Measurements from ENCODE around the gene P2RY6.

The P2RY6 gene

DNA sequence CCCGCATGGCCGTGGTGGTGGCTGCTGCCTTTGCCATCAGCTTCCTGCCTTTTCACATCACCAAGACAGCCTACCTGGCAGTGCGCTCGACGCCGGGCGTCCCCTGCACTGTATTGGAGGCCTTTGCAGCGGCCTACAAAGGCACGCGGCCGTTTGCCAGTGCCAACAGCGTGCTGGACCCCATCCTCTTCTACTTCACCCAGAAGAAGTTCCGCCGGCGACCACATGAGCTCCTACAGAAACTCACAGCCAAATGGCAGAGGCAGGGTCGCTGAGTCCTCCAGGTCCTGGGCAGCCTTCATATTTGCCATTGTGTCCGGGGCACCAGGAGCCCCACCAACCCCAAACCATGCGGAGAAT is 25.1 kb downstream of the P2RY6 start:
- no peak for DNase-seq
- no peak for ATAC-seq (replicated peaks)
- H3K27me3 Mint-ChIP-seq: peaks cover 26 to 31% of the 10 kb centered on the region in 2 donors
- H3K36me3 Mint-ChIP-seq: no peaks in the 10 kb centered on the region
- H3K4me3 Mint-ChIP-seq: no peak overlapping the region
- H3K27ac Mint-ChIP-seq: no peak overlapping the region
- H3K9me3 Mint-ChIP-seq: no peaks in the 10 kb centered on the region
- H3K4me1 Mint-ChIP-seq: peaks cover 6 to 14% of the 10 kb centered on the region in 2 donors

- Mint-ChIP-seq H3K36me3 (no peaks in the 10 kb centered on the region), H3K4me3 (no peak overlapping the region), H3K27me3 (peaks cover 29 to 34% of the 10 kb centered on the region in 2 donors), H3K4me1 (peaks cover 6 to 14% of the 10 kb centered on the region in 2 donors), H3K9me3 (no peaks in the 10 kb centered on the region), H3K27ac (peak overlapping the region; percentile 52)
- DNase-seq (no peak), ATAC-seq (replicated peaks) (no peak)
These were observed 25.6 kb downstream of the P2RY6 start for GRCh38 chr11:73297702-73298101.

- H3K4me1 Mint-ChIP-seq: peaks cover 6 to 14% of the 10 kb centered on the region in 2 donors
- H3K27ac Mint-ChIP-seq: no peak overlapping the region
- no peaks in the 10 kb centered on the region for H3K36me3 Mint-ChIP-seq
- H3K4me3 Mint-ChIP-seq: no peak overlapping the region
- peaks cover 32 to 34% of the 10 kb centered on the region in 2 donors for H3K27me3 Mint-ChIP-seq
- no peaks in the 10 kb centered on the region for H3K9me3 Mint-ChIP-seq
- ATAC-seq (replicated peaks): no peak
- no peak for DNase-seq
These were observed 26.1 kb downstream of the P2RY6 start for GRCh38 chr11:73298233-73298632.

- ATAC-seq (replicated peaks): no peak
- H3K4me1 Mint-ChIP-seq: peaks cover 6 to 14% of the 10 kb centered on the region in 2 donors
- H3K36me3 Mint-ChIP-seq: no peaks in the 10 kb centered on the region
- no peak overlapping the region for H3K27ac Mint-ChIP-seq
- H3K27me3 Mint-ChIP-seq: peaks cover 26 to 29% of the 10 kb centered on the region in 2 donors
- no peak for DNase-seq
- H3K9me3 Mint-ChIP-seq: no peaks in the 10 kb centered on the region
- no peak overlapping the region for H3K4me3 Mint-ChIP-seq
These were observed 27.6 kb downstream of the P2RY6 start for GRCh38 chr11:73299751-73300150.

- H3K4me1 Mint-ChIP-seq: peaks cover 19 to 33% of the 10 kb centered on the region in 2 donors
- peaks cover 3 to 14% of the 10 kb centered on the region in 2 donors for H3K36me3 Mint-ChIP-seq
- H3K27ac Mint-ChIP-seq: no peak overlapping the region
- no peaks in the 10 kb centered on the region for H3K9me3 Mint-ChIP-seq
- H3K27me3 Mint-ChIP-seq: peaks cover 21% of the 10 kb centered on the region in 2 donors
- DNase-seq (no peak), ATAC-seq (replicated peaks) (no peak)
- peak overlapping the region; percentile 48 to 58 for H3K4me3 Mint-ChIP-seq
These were observed 34.1 kb downstream of the P2RY6 start for GRCh38 chr11:73306069-73306841.

DNA sequence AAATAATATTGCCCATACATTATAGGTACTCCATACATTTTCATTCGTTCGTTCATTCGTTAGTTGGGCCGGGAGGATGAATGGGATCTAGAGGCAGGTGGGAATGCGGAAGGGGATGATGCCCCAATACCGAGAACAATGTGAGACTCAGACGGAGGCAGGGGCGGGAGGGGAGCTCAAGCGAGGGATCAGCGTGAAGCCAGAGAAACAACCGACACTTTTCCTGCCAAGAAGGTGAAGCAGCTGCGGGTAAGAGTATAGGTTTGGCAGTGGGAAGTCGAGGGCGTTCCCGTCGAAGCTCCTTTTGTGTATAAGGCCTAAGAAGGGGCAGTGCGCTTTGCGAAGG is 34.8 kb downstream of the P2RY6 start:
- peaks cover 7 to 21% of the 10 kb centered on the region in 2 donors for H3K36me3 Mint-ChIP-seq
- H3K27me3 Mint-ChIP-seq: peaks cover 20% of the 10 kb centered on the region in 2 donors
- H3K4me1 Mint-ChIP-seq: peaks cover 25 to 40% of the 10 kb centered on the region in 2 donors
- peak overlapping the region; percentile 87 for H3K27ac Mint-ChIP-seq
- H3K4me3 Mint-ChIP-seq: peak overlapping the region; percentile 89 to 93
- ATAC-seq (replicated peaks) (peak in 1 of 2 donors; percentile 0), DNase-seq (no peak)
- H3K9me3 Mint-ChIP-seq: no peaks in the 10 kb centered on the region

DNA sequence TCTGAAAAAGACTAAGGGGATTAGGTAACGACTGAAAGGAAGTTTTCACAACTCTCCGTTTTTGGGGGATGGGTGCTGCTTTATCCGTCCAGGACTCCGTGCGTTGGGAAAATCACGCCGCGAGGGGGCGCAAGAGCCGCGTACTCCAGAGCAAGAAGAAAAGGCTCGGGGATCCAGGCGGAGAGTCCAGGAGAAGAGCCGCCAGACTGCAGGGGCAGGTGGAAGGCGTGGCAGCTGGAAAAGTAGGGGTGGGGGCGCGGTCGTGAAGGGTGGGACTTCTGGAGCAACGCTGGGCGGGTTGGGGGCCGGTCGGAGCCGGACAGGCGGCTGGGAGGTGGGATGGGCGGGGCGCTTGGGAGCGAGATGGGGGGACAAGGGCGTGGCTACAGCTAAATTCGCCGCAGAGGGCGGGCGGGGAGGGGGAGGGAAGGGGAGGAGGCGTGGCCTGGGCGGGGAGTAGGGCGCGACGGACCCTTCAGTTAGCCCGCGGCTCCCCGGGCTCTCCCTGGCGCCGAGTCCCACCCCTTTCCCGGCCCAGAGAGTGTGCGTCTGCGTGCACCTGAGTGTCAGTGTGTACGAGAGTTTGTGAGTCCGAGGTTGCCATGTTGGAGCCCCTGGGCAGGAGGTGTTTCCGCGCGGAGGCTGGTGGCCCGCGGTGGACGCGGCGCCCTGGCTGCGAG is 35.3 kb downstream of the P2RY6 start:
- DNase-seq: peak; percentile 87
- ATAC-seq (replicated peaks): peak; percentile 81 to 83
- H3K27ac Mint-ChIP-seq: peak overlapping the region; percentile 87
- H3K9me3 Mint-ChIP-seq: no peaks in the 10 kb centered on the region
- peaks cover 7 to 25% of the 10 kb centered on the region in 2 donors for H3K36me3 Mint-ChIP-seq
- peak overlapping the region; percentile 89 to 93 for H3K4me3 Mint-ChIP-seq
- peaks cover 15% of the 10 kb centered on the region in 2 donors for H3K27me3 Mint-ChIP-seq
- H3K4me1 Mint-ChIP-seq: peaks cover 30 to 45% of the 10 kb centered on the region in 2 donors

DNA sequence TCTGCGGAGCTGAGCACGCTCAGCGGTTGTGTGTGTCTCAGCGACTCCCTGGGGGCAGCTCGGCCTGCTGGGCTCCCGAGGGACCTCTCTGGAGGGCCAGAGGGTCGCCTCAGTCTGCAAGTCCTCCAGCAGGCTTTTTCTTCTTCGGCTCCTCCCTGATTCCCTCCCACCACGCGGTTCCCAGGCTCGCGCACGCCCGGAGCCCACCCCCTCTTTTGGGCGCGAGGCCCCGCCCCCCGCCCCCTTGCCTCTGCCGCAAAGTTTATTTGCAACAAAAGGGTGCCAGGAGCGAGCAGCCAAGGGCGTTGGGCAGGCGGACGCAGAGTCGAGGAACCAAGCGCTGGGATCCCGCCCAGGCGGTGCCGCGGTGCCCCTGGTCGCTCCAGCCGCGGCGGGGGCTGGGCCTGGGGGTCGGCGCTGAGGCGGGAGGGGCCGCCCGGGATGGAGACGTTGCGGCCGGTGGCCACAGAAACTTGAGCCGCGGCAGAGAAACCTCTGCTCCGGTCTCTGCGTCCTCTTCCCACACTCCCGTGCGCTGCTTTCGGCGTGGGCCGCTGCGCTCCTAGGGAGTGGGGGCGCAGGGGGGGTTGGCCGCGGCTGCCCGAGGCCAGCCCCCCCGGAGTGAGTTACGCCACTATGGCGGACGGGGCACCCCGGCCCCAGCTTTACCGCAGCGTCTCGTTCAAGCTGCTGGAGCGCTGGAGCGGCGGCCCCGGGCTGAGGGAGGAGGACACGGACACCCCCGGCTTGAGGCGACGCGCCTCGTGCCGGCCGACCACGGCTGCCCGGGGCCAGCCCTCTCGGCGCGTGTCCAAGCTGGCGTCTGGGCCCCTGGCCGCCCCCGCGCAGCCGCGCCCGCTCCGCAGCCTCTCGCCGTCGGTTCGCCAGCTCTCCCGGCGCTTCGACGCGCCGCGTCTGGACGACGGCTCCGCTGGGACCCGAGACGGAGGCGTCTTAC is 36.1 kb downstream of the P2RY6 start, which contains the start of gene ARHGEF17:
Gene ARHGEF17, plus strand, starts transcription at position 274 of the 958 bp plus-strand sequence. Its CDS starts 363 bp downstream, at position 637.
- H3K4me3 Mint-ChIP-seq: peak within 1 kb of the TSS; percentile 89 to 93
- peaks cover 7 to 12% of the 10 kb centered on the region in 2 donors for H3K27me3 Mint-ChIP-seq
- no peaks in the 10 kb centered on the region for H3K9me3 Mint-ChIP-seq
- H3K36me3 Mint-ChIP-seq: peaks cover 13 to 32% of the 10 kb centered on the region in 2 donors
- peaks cover 38 to 54% of the 10 kb centered on the region in 2 donors for H3K4me1 Mint-ChIP-seq
- no peak for DNase-seq
- ATAC-seq (replicated peaks): peak; percentile 12 to 52
- peak within 1 kb of the TSS; percentile 87 for H3K27ac Mint-ChIP-seq

- Mint-ChIP-seq H3K9me3 (no peaks in the 10 kb centered on the region), H3K4me3 (peak overlapping the region; percentile 77 to 83), H3K27me3 (peaks cover 7 to 12% of the 10 kb centered on the region in 2 donors), H3K27ac (peak overlapping the region; percentile 20), H3K4me1 (peaks cover 48 to 63% of the 10 kb centered on the region in 2 donors), H3K36me3 (peaks cover 22 to 41% of the 10 kb centered on the region in 2 donors)
- no peak for DNase-seq
- no peak for ATAC-seq (replicated peaks)
These were observed 37.1 kb downstream of the P2RY6 start for GRCh38 chr11:73308961-73309919.

GRCh38 chr11:73310076-73310475 is 37.9 kb downstream of the P2RY6 start:
- Mint-ChIP-seq H3K27me3 (peaks cover 7 to 12% of the 10 kb centered on the region in 2 donors), H3K36me3 (peaks cover 28 to 50% of the 10 kb centered on the region in 2 donors), H3K9me3 (no peaks in the 10 kb centered on the region), H3K4me1 (peaks cover 50 to 71% of the 10 kb centered on the region in 2 donors), H3K4me3 (peak overlapping the region; percentile 77 to 83), H3K27ac (no peak overlapping the region)
- DNase-seq: no peak
- no peak for ATAC-seq (replicated peaks)

- Mint-ChIP-seq H3K27ac (no peak overlapping the region), H3K27me3 (peaks cover 7% of the 10 kb centered on the region in 2 donors), H3K9me3 (no peaks in the 10 kb centered on the region), H3K4me1 (peaks cover 50 to 77% of the 10 kb centered on the region in 2 donors), H3K4me3 (peak overlapping the region; percentile 13 to 83), H3K36me3 (peaks cover 31 to 54% of the 10 kb centered on the region in 2 donors)
- no peak for DNase-seq
- ATAC-seq (replicated peaks): no peak
These were observed 38.7 kb downstream of the P2RY6 start for GRCh38 chr11:73310661-73311393.

- Mint-ChIP-seq H3K36me3 (peaks cover 37 to 60% of the 10 kb centered on the region in 2 donors), H3K4me3 (peak overlapping the region; percentile 74 to 77), H3K4me1 (peaks cover 55 to 79% of the 10 kb centered on the region in 2 donors), H3K9me3 (no peaks in the 10 kb centered on the region), H3K27ac (no peak overlapping the region), H3K27me3 (peaks cover under 1 to 2% of the 10 kb centered on the region in 2 donors)
- ATAC-seq (replicated peaks): no peak
- no peak for DNase-seq
These were observed 39.3 kb downstream of the P2RY6 start for GRCh38 chr11:73311394-73311869.

Data from stimulated activated naive B cell treated with anti-CD40 and anti-IgM and Interleukin-4, amounts not matched to agents 10 μg/mL and 1 μg/mL and 100 μg/mL, for 72 hours (primary cell).